HepG2 (cell line): ENCODE results near the gene GPER1. TPM values are rescaled to one million over a fixed set of nuclear protein-coding genes. Genes with fewer than 3 reads are reported as not detected.
A peak's percentile ranks its signal among the peaks of the same experiment; 100 is the strongest.

Experiments used
- ERF ChIP-seq: IDR thresholded peaks from 2 replicates; pipeline ENCODE4 v1.6.1; 2018; ENCODE audit warnings: missing biosample characterization, missing genetic modification reagents
- GATAD2A ChIP-seq: IDR thresholded peaks from 2 replicates; pipeline ENCODE4 v1.6.1; 2016
- HES4 ChIP-seq: sonication (generic); formaldehyde crosslinking; IDR thresholded peaks from 2 replicates; pipeline ENCODE4 v1.9.0; 2021; ENCODE audit warnings: mild to moderate bottlenecking, missing genetic modification reagents, borderline replicate concordance
- HNRNPH1 ChIP-seq: fragments of 200-400 bp; formaldehyde crosslinking; optimal IDR thresholded peaks from 2 replicates; pipeline ENCODE3; 2017; ENCODE audit warnings: mild to moderate bottlenecking, low read depth, low read length
- HOXA5 ChIP-seq: sonication (generic); formaldehyde crosslinking; IDR thresholded peaks from 2 replicates; pipeline ENCODE4 v1.4.0; 2020; ENCODE audit warnings: missing genetic modification reagents
- KAT2B ChIP-seq: fragments of 150-350 bp; IDR thresholded peaks from 2 replicates; pipeline ENCODE4 v1.6.1; 2014; ENCODE audit warnings: low read depth, low read length, borderline replicate concordance
- KLF15 ChIP-seq: sonication (generic); formaldehyde crosslinking; IDR thresholded peaks from 2 replicates; pipeline ENCODE4 v1.8.1; 2023; ENCODE audit warnings: borderline replicate concordance, mild to moderate bottlenecking, inconsistent platforms, missing genetic modification reagents, mixed read lengths
- PAXIP1 ChIP-seq: sonication (generic); formaldehyde crosslinking; conservative IDR thresholded peaks from 2 replicates; pipeline ENCODE4 v1.4.0; 2020; ENCODE audit warnings: mild to moderate bottlenecking, missing genetic modification reagents, moderate library complexity
- RFXAP ChIP-seq: sonication (generic); formaldehyde crosslinking; IDR thresholded peaks from 2 replicates; pipeline ENCODE4 v1.4.0; 2020; ENCODE audit warnings: missing genetic modification reagents, borderline replicate concordance
- RXRA ChIP-seq: sonication (generic); formaldehyde crosslinking; IDR thresholded peaks from 2 replicates; pipeline ENCODE4 v1.5.1; 2020; ENCODE audit warnings: missing genetic modification reagents
- SALL1 ChIP-seq: sonication (generic); formaldehyde crosslinking; IDR thresholded peaks from 2 replicates; pipeline ENCODE4 v1.8.0; 2022; ENCODE audit warnings: mild to moderate bottlenecking, missing genetic modification reagents
- SRY ChIP-seq: sonication (generic); formaldehyde crosslinking; IDR thresholded peaks from 2 replicates; pipeline ENCODE4 v1.8.0; 2022; ENCODE audit warnings: mild to moderate bottlenecking, missing genetic modification reagents
- ZBTB42 ChIP-seq: sonication (generic); formaldehyde crosslinking; IDR thresholded peaks from 2 replicates; pipeline ENCODE4 v1.5.0; 2020; ENCODE audit warnings: mild to moderate bottlenecking, missing genetic modification reagents
- ZBTB44 ChIP-seq: sonication (generic); formaldehyde crosslinking; IDR thresholded peaks from 2 replicates; pipeline ENCODE4 v1.4.0; 2020; ENCODE audit warnings: missing genetic modification reagents
- ZNF484 ChIP-seq: sonication (generic); formaldehyde crosslinking; IDR thresholded peaks from 2 replicates; pipeline ENCODE4 v1.5.1; 2020; ENCODE audit warnings: mild to moderate bottlenecking, low read depth, missing genetic modification reagents, borderline replicate concordance
- ZNF510 ChIP-seq: sonication (generic); formaldehyde crosslinking; IDR thresholded peaks from 2 replicates; pipeline ENCODE4 v1.4.0; 2020; ENCODE audit warnings: low read depth, mild to moderate bottlenecking, missing genetic modification reagents
- ZNF543 ChIP-seq: sonication (generic); formaldehyde crosslinking; IDR thresholded peaks from 2 replicates; pipeline ENCODE4 v1.4.0; 2020; ENCODE audit warnings: mild to moderate bottlenecking, missing genetic modification reagents
- ZNF564 ChIP-seq: sonication (generic); formaldehyde crosslinking; IDR thresholded peaks from 2 replicates; pipeline ENCODE4 v1.8.1; 2023; ENCODE audit warnings: mild to moderate bottlenecking, missing genetic modification reagents
- ZNF770 ChIP-seq: sonication (generic); formaldehyde crosslinking; IDR thresholded peaks from 2 replicates; pipeline ENCODE4 v1.5.0; 2020; ENCODE audit warnings: mild to moderate bottlenecking, missing genetic modification reagents
- ZNF775 ChIP-seq: sonication (generic); formaldehyde crosslinking; IDR thresholded peaks from 2 replicates; pipeline ENCODE4 v1.4.0; 2020; ENCODE audit warnings: missing genetic modification reagents, mild to moderate bottlenecking, moderate library complexity, borderline replicate concordance
- ZXDC ChIP-seq: sonication (generic); formaldehyde crosslinking; IDR thresholded peaks from 2 replicates; pipeline ENCODE4 v1.5.0; 2020; ENCODE audit warnings: mild to moderate bottlenecking, missing genetic modification reagents
- polyA plus RNA-seq, 8 experiments: library from polyadenylated mRNA; depleted of rRNA in 3 of 8; stranded (reverse) in 7 of 8; unstranded in 1 of 8; fragments of >200 nt; fragmentation: Illumina TruSeq in 4 of 8; extraction: Trizol in 4 of 8; gene quantifications; 2 replicates each; pipeline versions ENCODE4 v1.2.1 to v1.2.3, GENCODE V29; 2011 to 2016; ENCODE audit warnings: low read depth in 4 of 8, missing spikeins in 1 of 8, mixed read lengths in 1 of 8; ENCODE audit not compliant: insufficient read depth in 1 of 8
- total RNA-seq, 5 experiments: library from RNA; depleted of rRNA; stranded (reverse); fragments of >200 nt; fragmentation: Illumina TruSeq; extraction: Trizol; gene quantifications; 2 replicates each; pipeline ENCODE4 v1.2.3, GENCODE V29; 2016; ENCODE audit warnings: low read depth in 1 of 5

The GPER1 gene
- total and polyA plus RNA-seq, 2 of the 13 experiments (the other 11 are each of a cell fraction or from before 2014, with no cell fraction given) = 12.7 to 19.7 TPM

- TF ChIP-seq ZXDC (CRISPR knock-in tag) (no peak), KAT2B (no peak), ZBTB44 (CRISPR knock-in tag) (no peak), SRY (CRISPR knock-in tag) (no peak), ZNF510 (CRISPR knock-in tag) (no peak), HES4 (CRISPR knock-in tag) (no peak), SALL1 (CRISPR knock-in tag) (peak; percentile 65), KLF15 (CRISPR knock-in tag) (no peak), ERF (CRISPR knock-in tag) (peak; percentile 79), ZNF564 (CRISPR knock-in tag) (no peak), GATAD2A (CRISPR knock-in tag) (peak; percentile 59; the same call in 1 of the 2 replicates), RXRA (CRISPR knock-in tag) (peak; percentile 36; the same call in 1 of the 2 replicates), RFXAP (CRISPR knock-in tag) (0 out of 2 replicates have a peak, but pooled peaks have one; percentile 37), HOXA5 (CRISPR knock-in tag) (peak; percentile 72; the same call in 1 of the 2 replicates), ZNF775 (CRISPR knock-in tag) (no peak), HNRNPH1 (no peak), ZNF543 (no peak), PAXIP1 (no peak), ZNF770 (CRISPR knock-in tag) (no peak), ZBTB42 (CRISPR knock-in tag) (no peak), ZNF484 (CRISPR knock-in tag) (no peak)
Measured at GRCh38 chr7:1065585-1066241, 22.2 kb upstream of the GPER1 start (continued).
